A549 (cell line): ENCODE data around the gene ZFHX2. TPM values are rescaled to one million over a fixed set of nuclear protein-coding genes. Genes with fewer than 3 reads are reported as not detected.
A peak's percentile ranks its signal among the peaks of the same experiment; 100 is the strongest.

Experiments
- ATAC-seq, 2 experiments: fragments of 200-7000 bp in 1 of 2; fragments of >200 bp in 1 of 2; cut with Nextera tagmentation in 1 of 2; cut with Tn5 transposase in 1 of 2; 3 replicates each; pipeline versions ENCODE4 v1.8.0 to v1.9.1; 2018 to 2020; ENCODE audit warnings: mild to moderate bottlenecking in 1 of 2, moderate library complexity in 1 of 2
- CTCF ChIA-PET: fragments of 300-600 bp; sonication (Branson Sonifier 250); formaldehyde crosslinking; extraction: SDS; loops from one replicate; lab custom pipeline; 2021; ENCODE audit warnings: antibody characterized with exemption, inconsistent platforms; lab: Yijun Ruan, JAX
- POLR2A ChIA-PET: fragments of 350-600 bp; formaldehyde crosslinking; extraction: SDS; loops from one replicate; lab custom pipeline; 2021; ENCODE audit warnings: antibody characterized with exemption, inconsistent platforms; lab: Yijun Ruan, JAX
- DNase-seq, 2 experiments: peaks; one replicate each; pipeline versions ENCODE4 v3.0.0 to v3.0.0-alpha.2; 2011 to 2016; ENCODE audit warnings: low read depth in 1 of 2, low spot score in 1 of 2
- FAIRE-seq: peaks from 2 replicates; lab custom pipeline; 2011; peaks lifted over from hg19 to GRCh38; lab: Jason Lieb, UNC
- H3K27ac ChIP-seq, 2 experiments: fragments of >200 bp; sonication (Bioruptor Twin); formaldehyde crosslinking; 3 replicates each; pipeline ENCODE4 v1.5.1; 2016 to 2017
- H3K4me1 ChIP-seq: fragments of >200 bp; sonication (Bioruptor Twin); formaldehyde crosslinking; 3 replicates; pipeline ENCODE4 v1.6.1; 2016
- H3K4me2 ChIP-seq: fragments of >200 bp; sonication (Bioruptor Twin); formaldehyde crosslinking; 3 replicates; pipeline ENCODE4 v1.6.1; 2016
- H3K4me3 ChIP-seq: fragments of >200 bp; sonication (Bioruptor Twin); formaldehyde crosslinking; 3 replicates; pipeline ENCODE4 v1.5.1; 2016
- H3K9me3 ChIP-seq: fragments of >200 bp; sonication (Bioruptor Twin); formaldehyde crosslinking; 3 replicates; pipeline ENCODE4 v1.6.1; 2016
- CBX2 ChIP-seq: fragments of 200-600 bp; sonication (generic); IDR thresholded peaks from 2 replicates; pipeline ENCODE4 v1.6.1; 2016; ENCODE audit warnings: low read depth, mild to moderate bottlenecking, borderline replicate concordance
- CTCF ChIP-seq: fragments of >200 bp; sonication (Bioruptor Twin); formaldehyde crosslinking; IDR thresholded peaks from 3 replicates; pipeline ENCODE4 v1.5.1; 2016
- ESRRA ChIP-seq: fragments of 150-350 bp; IDR thresholded peaks from 2 replicates; pipeline ENCODE4 v1.6.1; 2014; ENCODE audit warnings: mild to moderate bottlenecking, low read length, borderline replicate concordance
- FOSB ChIP-seq: fragments of 250-450 bp; sonication (Bioruptor Pico); IDR thresholded peaks from 2 replicates; pipeline ENCODE4 v1.5.0; 2020; ENCODE audit warnings: mild to moderate bottlenecking, moderate library complexity
- HDAC2 ChIP-seq: fragments of 200-600 bp; sonication (generic); IDR thresholded peaks from 2 replicates; pipeline ENCODE4 v1.6.1; 2016
- HMGXB4 ChIP-seq: fragments of 250-450 bp; sonication (Bioruptor Pico); IDR thresholded peaks from 2 replicates; pipeline ENCODE4 v1.5.0; 2021; ENCODE audit warnings: mild to moderate bottlenecking, moderate library complexity, borderline replicate concordance
- JUN ChIP-seq, 2 experiments: fragments of >200 bp; sonication (Bioruptor Twin); formaldehyde crosslinking; IDR thresholded peaks; 2 replicates in 1 of 2; 3 replicates in 1 of 2; pipeline ENCODE4 v1.6.1; 2016 to 2017
- KDM1A ChIP-seq: fragments of 200-600 bp; sonication (generic); IDR thresholded peaks from 2 replicates; pipeline ENCODE4 v1.6.1; 2016; ENCODE audit warnings: low read depth, mild to moderate bottlenecking
- KDM5A ChIP-seq: fragments of 200-600 bp; sonication (generic); IDR thresholded peaks from 2 replicates; pipeline ENCODE4 v1.6.1; 2016; ENCODE audit warnings: antibody characterized with exemption, mild to moderate bottlenecking
- MAX ChIP-seq: IDR thresholded peaks from 2 replicates; pipeline ENCODE4 v1.6.1; 2012
- PBX3 ChIP-seq: IDR thresholded peaks from 2 replicates; pipeline ENCODE4 v1.6.1; 2012
- PHF8 ChIP-seq: fragments of 200-600 bp; sonication (generic); IDR thresholded peaks from 2 replicates; pipeline ENCODE4 v1.6.1; 2016; ENCODE audit warnings: low read depth, mild to moderate bottlenecking, antibody characterized with exemption, moderate library complexity, borderline replicate concordance
- POLR2A ChIP-seq: IDR thresholded peaks from 2 replicates; pipeline ENCODE4 v1.6.1; 2012; ENCODE audit warnings: mild to moderate bottlenecking, low read length
- RCOR1 ChIP-seq: fragments of 150-350 bp; IDR thresholded peaks from 2 replicates; pipeline ENCODE4 v1.6.1; 2014; ENCODE audit warnings: antibody characterized with exemption, low read length, low read depth
- REST ChIP-seq: fragments of 200-600 bp; sonication (generic); IDR thresholded peaks from 2 replicates; pipeline ENCODE4 v1.6.1; 2016; ENCODE audit warnings: antibody characterized with exemption, mild to moderate bottlenecking, moderate library complexity
- SMC3 ChIP-seq: fragments of >200 bp; sonication (Bioruptor Twin); formaldehyde crosslinking; IDR thresholded peaks from 3 replicates; pipeline ENCODE4 v1.6.1; 2018; ENCODE audit warnings: inconsistent platforms
- TFCP2L1 ChIP-seq: fragments of 250-450 bp; sonication (Bioruptor Pico); IDR thresholded peaks from 2 replicates; pipeline ENCODE4 v1.5.0; 2021; ENCODE audit warnings: mild to moderate bottlenecking
- TP53 ChIP-seq: fragments of 250-450 bp; sonication (Bioruptor Pico); IDR thresholded peaks from 2 replicates; pipeline ENCODE4 v1.5.0; 2021; ENCODE audit warnings: mild to moderate bottlenecking, moderate library complexity
- ZFP36 ChIP-seq: fragments of 450-650 bp; IDR thresholded peaks from 2 replicates; pipeline ENCODE4 v1.6.1; 2014; ENCODE audit warnings: borderline replicate concordance; ENCODE audit not compliant: partially characterized antibody
- WGBS: methylation state at CpG from one replicate; pipeline ENCODE4 v1.1.6; 2017; ENCODE audit errors: missing lambda C conversion rate; 5-methylcytosine and 5-hydroxymethylcytosine counted together
- polyA plus RNA-seq, 4 experiments: library from polyadenylated mRNA; depleted of rRNA in 3 of 4; stranded (reverse); fragments of >200 nt; fragmentation: RNase III in 1 of 4; extraction: RNeasy Plus Mini Kit Qiagen cat#74134 plus additional on column Dnase treatment in 1 of 4; gene quantifications; 2 replicates in 3 of 4; 3 replicates in 1 of 4; pipeline ENCODE4 v1.2.3, GENCODE V29; 2011 to 2017
- TF ChIP-seq, protein P1 (sequence below): IDR thresholded peaks from 2 replicates; pipeline ENCODE4 v1.6.1; 2012; ENCODE audit warnings: low read depth, borderline replicate concordance

ZFHX2 gene
- polyA plus RNA-seq, 2 of the 4 experiments (the other 2 are of a cell fraction), result 0.34 to 1.1 TPM

GRCh38 chr14:23556700-23557440 is 5.3 kb upstream of the ZFHX2 start:
- 45% methylated on average over 16 of the region's 17 CpGs for WGBS
- H3K4me3 ChIP-seq, result peak overlapping the region; percentile 93
- peaks cover 16% of the 10 kb centered on the region; the same call in 2 of the 3 replicates for H3K4me1 ChIP-seq
- no peak for ATAC-seq
- H3K27ac ChIP-seq, result peak overlapping the region; percentile 98 to 100
- ChIA-PET POLR2A (no interaction called here), CTCF (interaction anchor here (0.9 to 19.0 kb wide), 5 partner anchors 9 to 555 kb away, joined by 3 to 553 read pairs (median 5); partner anchors contain the start of gene NGDN)
- no peak for FAIRE-seq
- TF ChIP-seq TP53 (no peak), ESRRA (no peak), ZFP36 (no peak), TFCP2L1 (no peak), PBX3 (no peak), KDM5A (no peak), RCOR1 (no peak), REST (no peak), KDM1A (no peak), HDAC2 (no peak), SMC3 (no peak), HMGXB4 (CRISPR knock-in tag) (no peak), JUN (IDR thresholded peaks at IDR 0.05) (no peak), CBX2 (no peak), FOSB (no peak)
- TF ChIP-seq, protein P1, sequence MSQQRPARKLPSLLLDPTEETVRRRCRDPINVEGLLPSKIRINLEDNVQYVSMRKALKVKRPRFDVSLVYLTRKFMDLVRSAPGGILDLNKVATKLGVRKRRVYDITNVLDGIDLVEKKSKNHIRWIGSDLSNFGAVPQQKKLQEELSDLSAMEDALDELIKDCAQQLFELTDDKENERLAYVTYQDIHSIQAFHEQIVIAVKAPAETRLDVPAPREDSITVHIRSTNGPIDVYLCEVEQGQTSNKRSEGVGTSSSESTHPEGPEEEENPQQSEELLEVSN, result no peak
- H3K9me3 ChIP-seq, result no peaks in the 10 kb centered on the region
- H3K4me2 ChIP-seq, result peak overlapping the region; percentile 99
- DNase-seq, result no peak

DNA sequence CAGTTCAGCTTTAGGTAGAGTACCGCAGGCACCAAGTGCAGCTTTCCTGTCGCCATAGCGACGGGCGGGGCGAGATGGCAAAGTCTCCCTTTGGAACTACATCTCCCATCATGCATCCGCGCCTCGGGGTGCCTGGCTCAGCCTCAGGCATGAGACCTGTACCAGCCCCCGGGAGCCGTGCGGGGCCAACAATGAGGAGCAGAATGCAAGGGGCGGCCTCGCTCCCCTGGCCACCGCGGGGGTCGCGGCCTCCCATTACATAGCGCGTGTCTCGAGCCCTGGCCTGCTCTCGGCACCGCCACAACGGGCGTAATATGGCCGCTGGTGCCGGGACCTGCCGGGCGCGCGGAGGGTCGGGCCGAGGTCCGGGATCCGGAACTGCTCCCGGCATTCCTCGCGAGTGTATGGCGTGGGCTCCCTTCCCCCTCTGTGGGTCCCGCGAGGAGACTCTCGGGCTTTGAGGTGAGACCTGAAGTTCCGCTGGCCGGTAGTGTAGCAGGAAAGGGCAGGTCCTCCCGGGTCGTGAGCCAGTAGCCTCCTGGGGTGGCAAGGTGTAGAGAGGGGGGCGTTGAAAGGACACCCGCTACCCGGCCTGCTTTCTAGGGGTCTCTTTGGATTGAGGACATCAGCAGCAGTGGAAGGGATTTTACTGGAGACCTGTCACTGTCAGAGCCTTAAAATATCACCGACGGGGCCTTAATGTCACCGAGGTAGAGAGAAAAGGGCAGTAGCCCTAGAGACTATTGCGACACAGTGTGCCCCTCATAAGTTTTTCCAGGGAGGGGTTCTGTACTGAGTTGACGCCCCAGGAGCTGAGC is 4.5 kb upstream of the ZFHX2 start, which contains the start of gene THTPA:
Gene THTPA (plus strand): TSS at position 390 of the 818 bp plus-strand sequence. CDS start 487 bp downstream, outside the sequence.
- ChIA-PET POLR2A (interaction anchor here (0.6 to 1.3 kb wide), 11 partner anchors 8 to 559 kb away, joined by 3 to 11 read pairs (median 4); partner anchors contain the start of genes AP1G2, DCAF11, HOMEZ and NGDN), CTCF (interaction anchor here (0.9 to 19.0 kb wide), 4 partner anchors 10 to 79 kb away, joined by 4 to 553 read pairs (median 6); partner anchors contain the start of gene NGDN)
- Histone ChIP-seq H3K4me3 (peak within 1 kb of the TSS; percentile 93), H3K9me3 (no peaks in the 10 kb centered on the region), H3K4me2 (peak within 1 kb of the TSS; percentile 99), H3K4me1 (peaks cover 16% of the 10 kb centered on the region; the same call in 2 of the 3 replicates), H3K27ac (peak within 1 kb of the TSS; percentile 98 to 100)
- 0% methylated on average over 11 of the region's 54 CpGs for WGBS
- DNase-seq (peak; percentile 91 to 95), ATAC-seq (peak; percentile 86 to 90), FAIRE-seq (no peak)
- TF ChIP-seq PHF8, result peak; percentile 92; the same call in 1 of the 2 replicates
- no peak for TF ChIP-seq CTCF
- TF ChIP-seq JUN (IDR thresholded peaks at IDR 0.05), result peak in 1 of 2 experiments; percentile 84; a peak in 4 of 5 replicates
- TF ChIP-seq REST, result peak; percentile 81
- peak; percentile 43; the same call in 1 of the 2 replicates for TF ChIP-seq KDM5A
- peak; percentile 75 for TF ChIP-seq POLR2A
- peak; percentile 89 for TF ChIP-seq MAX
- TF ChIP-seq TP53, result no peak
